Stimulated activated CD4-positive, alpha-beta T cell treated with anti-CD3 and anti-CD28 coated beads, Interleukin-4, amount 100 ng/mL, for 4 hours (primary cell): ENCODE measurements around the gene JAG1.
"Not testable (repeated sequence)": the region's sequence is repeated elsewhere in the genome, so short reads cannot be mapped to it uniquely, and the experiment has no call there.

ENCODE experiments used
- DNase-seq, 2 experiments: peaks; one replicate each; pipeline ENCODE4 v3.0.0-alpha.2; 2020

The JAG1 gene

DNA sequence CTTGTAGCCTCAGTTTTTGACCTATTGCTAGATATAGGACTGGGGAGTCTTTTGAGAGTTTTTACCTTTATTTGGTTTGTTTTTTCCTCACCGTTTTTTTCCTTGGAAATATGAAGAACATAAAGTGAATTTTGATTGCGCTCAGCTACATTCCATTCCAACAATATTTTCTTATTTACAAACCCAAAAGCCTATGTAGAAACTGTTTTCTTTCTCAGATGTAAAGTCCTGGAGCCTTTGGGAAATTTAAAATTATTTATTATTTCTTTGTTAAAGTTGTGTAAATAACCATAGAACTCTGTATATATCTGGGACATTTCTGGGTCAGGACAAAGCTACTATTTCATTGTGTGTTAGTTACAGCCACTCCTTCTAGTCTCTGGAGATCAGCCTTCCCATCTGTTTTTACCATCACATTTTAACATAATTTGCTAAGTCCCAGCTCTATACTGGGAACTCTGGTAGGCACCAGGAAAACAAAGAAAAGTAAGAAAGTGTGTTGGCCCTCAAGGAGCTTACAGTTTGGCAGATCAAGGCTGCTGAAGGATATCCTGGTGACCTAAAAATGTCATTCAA is 68.8 kb downstream of the JAG1 start:
- DNase-seq = no peak

DNA sequence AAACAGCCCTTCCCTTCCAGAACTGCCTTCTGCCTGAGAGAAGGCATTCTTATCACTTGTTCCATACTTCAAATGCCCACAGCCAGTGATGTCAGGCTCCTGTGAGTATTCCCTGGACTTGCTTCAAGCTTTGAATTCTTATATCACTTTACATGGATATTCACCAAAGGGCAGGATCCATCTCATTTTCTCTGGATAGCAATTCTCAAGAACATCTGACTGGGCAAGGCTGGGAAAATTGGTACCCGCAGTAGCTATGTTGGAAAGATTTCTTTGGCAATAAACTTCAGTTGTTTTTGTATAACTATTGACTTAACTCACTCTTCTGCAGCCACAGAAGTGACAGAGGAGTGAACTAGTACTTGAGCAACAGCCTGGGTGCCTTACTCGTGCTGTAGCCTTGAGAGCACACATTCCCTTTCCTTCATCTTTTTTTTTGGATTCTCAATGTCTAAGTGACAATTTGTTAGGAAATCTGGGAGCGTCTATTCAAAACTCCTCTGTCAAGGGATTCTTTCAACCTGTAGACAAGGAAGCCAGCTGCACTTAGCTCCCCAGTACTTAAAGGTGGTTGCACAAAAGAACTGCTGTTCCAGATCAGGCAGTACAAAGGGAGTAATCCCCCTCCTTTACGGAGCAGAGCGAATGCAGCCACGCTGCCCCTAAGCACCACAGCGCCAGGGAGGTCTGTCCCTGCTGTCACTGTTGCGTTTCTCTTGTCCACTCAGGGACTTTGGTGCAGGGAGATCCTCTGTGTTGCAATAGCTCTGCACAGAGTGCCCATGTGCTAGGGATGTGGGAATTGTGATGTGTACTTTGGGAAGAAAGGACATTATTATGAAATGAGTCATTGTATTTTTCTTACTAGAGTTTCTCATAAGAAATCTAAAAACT is 69.6 kb downstream of the JAG1 start:
- DNase-seq = no peak

DNA sequence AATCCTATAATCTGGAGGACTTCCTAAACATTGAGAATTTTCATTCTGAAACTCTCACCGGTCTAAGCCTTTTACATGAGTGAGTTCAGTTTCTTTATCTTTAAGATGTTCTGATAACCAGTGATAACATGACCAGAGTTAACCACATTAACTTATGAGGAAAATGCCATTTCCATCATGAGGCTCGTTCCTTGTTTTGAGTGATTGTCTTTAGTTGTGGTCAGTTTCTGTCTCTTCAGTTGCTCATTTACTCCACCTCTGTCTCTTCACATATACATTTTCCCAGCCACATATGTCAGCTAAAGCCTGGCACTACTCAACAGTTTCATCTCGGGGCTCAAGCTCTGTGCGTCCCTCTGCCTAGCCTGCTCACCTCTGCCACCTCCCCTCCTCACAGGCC is 70.4 kb downstream of the JAG1 start:
- DNase-seq = no peak

DNA sequence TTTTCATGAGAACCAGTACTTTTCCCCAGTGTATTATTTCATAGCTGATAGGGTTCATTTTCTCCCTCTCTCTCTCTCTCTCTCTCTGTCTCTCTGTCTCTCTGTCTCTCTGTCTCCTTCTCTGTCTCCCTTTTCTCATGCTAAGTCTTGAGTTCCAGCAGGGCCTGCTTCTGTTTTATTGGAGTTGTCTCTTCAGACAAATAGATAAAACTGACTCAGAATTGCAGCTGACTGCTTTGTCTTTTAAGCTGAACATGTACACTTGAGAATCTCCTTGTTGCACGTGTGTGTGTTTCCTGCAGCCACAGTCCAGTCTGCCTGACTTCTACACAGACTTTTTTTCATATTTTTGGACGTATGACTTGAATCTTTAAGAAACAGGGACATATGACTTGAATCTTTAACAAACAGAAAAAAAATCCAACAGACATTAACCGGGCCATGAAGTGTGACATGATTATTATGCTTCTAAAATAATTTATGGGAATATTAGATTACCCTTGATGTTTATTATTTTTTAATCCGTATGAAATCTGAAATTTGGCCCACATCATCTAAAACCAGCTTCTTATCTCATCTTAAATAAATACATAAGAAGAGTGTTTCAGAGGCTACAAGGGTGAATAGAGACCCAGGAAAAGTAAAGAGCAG is 71.5 kb downstream of the JAG1 start:
- no peak for DNase-seq

DNA sequence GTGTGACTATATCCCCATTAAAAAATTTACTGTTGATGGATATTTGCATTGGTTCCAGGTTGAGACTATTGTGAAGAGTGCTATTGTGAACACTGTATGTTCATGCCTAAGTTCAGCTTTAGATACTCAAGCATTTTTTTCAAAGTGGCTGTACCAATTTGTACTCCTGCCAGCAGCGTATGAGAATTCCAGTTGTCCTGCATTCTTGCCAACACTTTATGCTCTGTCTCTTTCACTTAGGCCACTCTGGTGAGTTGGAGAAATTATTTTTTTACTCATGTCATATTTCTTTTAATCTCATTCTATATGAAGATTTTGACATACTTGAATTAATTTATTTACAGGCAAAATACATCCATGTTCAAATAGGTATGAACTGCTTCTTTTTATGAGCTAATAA is 76.2 kb downstream of the JAG1 start:
- no peak for DNase-seq

DNA sequence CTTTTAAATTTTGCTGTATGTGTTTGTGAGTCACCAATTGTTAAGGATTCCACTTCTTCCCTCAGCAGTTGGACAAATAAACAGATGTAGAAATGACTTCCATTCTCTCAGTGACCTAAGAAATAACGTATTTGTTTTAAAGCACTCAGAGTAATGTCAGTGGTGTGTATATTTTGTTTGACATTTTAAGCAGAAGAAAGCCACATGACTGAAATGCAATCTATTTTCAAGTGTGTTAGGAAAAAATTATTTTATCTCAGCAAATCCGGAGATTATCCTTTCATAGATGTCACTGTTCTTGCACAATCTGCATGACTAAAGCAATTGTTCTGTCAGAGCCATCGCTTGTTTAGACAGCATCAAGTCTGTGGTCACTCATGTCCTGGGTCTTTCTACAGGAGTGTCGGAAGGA is 77.1 kb downstream of the JAG1 start:
- no peak for DNase-seq

DNA sequence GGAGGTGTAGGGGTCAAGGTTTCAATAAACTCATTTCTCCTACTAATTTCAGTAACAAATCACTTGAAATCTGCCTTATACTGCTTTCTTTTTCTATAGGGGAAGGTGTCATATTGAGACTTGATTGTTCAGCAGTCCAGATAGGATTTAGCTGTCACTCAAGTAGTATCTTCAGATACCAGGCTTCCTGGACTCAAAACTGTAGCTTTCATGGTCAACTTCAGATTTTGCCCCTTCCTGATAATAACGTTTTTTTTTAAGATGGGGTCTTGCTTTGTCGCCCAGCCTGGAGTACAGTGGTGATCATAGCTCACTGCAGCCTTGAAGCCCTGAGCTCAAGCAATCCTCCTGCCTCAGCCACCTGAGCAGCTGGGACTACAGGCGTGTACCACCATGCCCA is 77.8 kb downstream of the JAG1 start:
- no peak for DNase-seq

DNA sequence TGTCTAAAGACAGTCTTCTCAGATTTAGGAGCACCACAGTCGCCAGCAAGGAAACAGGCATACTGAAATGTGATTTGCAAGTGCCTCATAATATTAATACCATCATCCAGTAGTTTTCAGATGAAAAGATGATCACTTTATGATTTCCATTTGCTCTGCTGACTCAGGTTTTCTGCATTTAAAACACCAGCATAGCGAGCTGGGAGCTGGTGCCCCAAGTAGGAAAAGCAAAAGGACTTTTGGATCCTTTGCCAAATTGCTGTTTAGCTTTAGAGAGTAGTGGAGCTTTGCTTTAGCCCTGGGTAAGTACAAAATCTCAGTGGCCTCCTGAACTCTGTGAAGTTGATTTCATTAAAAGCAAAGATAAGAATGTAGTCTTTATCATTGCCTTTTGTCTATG is 78.5 kb downstream of the JAG1 start:
- DNase-seq = no peak

DNA sequence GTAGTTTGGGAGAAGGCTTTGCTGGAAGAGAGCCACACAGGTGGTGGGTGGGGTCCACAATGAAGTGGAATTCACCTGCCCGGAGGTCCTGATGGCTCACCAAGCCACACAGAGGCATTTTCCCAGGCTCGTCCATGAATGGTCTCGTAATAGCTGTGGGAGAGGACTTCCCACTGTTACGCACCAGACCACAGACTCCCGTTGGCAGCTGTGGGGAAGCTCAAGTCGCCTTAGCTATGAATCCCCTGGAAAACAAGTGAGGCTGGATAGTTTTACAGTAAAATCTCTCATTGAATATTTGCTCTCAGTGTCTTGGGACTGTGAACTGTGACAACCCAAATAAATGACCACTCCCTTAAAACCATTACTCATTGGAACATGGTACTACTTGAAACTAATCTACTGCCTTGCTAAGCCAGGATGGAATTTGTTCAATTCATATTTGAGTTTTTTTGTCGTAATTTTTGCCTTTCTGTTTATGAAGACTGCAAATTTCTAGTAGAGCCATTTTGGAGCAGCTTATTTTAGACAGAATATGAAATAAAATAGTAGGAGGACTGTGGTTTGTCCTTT is 79.4 kb downstream of the JAG1 start:
- no peak for DNase-seq

DNA sequence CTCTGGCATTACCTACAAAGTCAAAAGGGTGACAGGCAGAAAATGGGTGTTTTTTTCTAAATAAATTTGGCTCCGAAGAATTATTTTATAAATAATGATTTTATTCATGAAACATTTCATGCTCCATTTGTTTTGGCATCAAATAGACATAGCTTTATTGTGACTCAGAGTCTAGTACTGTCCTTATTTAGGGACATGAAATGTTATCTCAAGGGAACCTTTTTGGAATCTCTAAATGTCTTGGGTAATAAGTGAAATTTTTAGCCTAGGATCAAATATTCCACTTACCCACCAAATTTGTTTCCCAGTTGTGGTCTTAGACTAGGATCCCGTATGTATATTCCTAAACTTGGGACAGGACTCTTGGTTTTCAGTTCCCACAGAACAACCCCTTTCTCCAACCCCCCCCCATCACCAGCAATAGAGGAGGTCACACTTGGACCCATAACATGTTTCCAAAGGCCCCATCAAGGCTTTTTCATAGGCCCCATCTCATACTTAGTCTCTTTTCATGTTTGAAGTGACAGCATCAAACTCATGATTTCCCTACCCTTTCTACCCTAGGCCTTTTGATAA is 81.8 kb downstream of the JAG1 start:
- DNase-seq = no peak

DNA sequence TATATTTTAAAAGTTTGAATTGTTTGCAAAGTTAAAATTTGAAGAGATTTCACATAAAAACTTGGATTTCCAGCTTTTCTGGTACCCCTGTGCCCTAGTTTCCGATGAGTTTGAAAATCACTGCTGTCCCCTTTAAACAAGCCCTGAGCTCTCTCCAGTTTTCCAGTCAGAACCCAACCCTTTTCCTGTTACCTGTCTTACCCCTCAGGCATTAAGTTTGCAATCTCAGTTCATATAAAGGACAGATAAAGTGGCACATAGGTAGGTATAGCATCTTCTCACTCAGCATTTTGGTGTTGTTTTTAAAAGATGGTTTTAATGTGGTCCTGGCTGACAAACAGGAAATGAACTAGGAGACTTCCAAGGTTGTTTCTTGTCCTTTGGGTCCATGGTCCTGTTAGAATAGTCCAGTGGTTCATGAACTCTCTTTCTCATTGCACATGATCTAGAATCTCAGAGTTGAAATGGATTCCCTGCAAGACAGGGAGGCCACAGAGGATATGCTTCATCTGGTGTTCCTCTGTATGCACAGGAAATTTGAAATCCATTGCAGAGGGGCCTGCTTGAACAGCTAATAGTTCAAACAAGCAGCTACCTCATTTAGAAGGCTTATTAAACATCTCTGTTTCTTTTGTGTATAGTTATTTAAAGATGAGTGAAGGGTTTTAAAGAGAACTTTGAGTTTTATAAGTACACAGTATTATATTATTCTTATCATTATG is 82.7 kb downstream of the JAG1 start:
- no peak for DNase-seq

DNA sequence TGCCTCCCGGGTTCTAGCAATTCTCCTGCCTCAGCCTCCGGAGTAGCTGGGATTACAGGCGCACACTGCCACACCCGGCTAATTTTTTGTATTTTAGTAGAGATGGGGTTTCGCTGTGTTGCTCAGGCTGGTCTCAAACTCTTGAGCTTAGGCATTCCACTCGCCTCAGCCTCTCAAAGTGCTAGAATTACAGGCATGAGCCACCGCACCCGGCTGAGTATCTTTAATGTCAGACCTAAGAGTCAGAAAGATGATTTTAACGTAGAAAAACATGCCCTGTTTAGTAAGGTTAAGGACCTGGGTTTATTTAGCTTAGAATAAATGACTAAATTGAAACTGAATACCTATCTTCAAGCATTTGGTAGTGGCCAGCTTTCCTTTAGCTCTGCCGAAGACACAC is 83.4 kb downstream of the JAG1 start:
- DNase-seq = not testable (repeated sequence)
